ENCODE data around the gene DUSP5.

DNA sequence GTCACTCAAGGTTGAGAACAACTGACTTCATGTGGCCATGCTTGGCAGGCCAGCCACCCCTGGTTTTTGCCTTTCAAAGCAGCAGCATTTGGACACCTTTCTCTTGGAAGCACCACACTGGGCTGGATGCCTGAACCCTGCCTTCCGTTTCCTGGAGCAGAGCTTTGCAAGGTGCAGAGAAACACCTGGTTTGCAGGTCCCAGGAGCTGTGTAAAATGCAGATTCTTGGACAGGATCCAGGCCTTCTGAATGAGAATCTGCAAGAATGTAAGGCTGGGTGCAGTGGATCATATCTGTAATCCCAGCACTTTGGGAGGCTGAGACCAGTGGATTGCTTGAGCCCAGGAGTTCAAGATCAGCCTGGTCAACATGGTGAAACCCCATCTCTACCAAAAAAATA lies 18.0 kb upstream of the DUSP5 start:
- TF ChIP-seq, protein P1, sequence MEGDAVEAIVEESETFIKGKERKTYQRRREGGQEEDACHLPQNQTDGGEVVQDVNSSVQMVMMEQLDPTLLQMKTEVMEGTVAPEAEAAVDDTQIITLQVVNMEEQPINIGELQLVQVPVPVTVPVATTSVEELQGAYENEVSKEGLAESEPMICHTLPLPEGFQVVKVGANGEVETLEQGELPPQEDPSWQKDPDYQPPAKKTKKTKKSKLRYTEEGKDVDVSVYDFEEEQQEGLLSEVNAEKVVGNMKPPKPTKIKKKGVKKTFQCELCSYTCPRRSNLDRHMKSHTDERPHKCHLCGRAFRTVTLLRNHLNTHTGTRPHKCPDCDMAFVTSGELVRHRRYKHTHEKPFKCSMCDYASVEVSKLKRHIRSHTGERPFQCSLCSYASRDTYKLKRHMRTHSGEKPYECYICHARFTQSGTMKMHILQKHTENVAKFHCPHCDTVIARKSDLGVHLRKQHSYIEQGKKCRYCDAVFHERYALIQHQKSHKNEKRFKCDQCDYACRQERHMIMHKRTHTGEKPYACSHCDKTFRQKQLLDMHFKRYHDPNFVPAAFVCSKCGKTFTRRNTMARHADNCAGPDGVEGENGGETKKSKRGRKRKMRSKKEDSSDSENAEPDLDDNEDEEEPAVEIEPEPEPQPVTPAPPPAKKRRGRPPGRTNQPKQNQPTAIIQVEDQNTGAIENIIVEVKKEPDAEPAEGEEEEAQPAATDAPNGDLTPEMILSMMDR (IDR thresholded peaks at IDR 0.05), result no peak
- no peak for TF ChIP-seq POLR2A (IDR thresholded peaks at IDR 0.05)
